ENCODE data around the gene WDPCP. TPM values are rescaled to one million over a fixed set of nuclear protein-coding genes. Genes with fewer than 3 reads are reported as not detected.

WDPCP gene
- total RNA-seq, 2 donors from 2014 or later = 11.8 to 25.1 TPM

DNA sequence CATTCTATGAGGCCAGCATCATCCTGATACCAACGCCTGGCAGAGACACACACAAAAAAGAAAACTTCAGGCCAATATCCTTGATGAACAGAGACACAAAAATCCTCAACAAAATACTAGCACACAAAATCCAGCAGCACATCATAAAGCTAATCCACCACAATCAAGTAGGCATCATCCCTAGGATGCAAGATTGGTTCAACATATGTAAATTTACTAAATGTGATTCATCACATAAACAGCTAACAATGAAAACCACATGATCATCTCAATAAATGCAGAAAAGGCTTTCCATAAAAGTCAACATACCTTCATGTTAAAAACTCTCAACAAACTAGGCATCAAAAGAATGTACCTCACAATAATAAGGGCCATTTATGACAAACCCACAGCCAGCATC lies 65.3 kb downstream of the WDPCP start:
- Histone ChIP-seq H3K9ac (ENCODE audit: extremely low read depth, low read length, poor library complexity, severe bottlenecking) (no peak overlapping the region), H3K36me3 (ENCODE audit: control insufficient read depth, insufficient read depth, low read length) (no peaks in the 10 kb centered on the region), H3K9me3 (ENCODE audit: control insufficient read depth, low read length) (peaks cover 13% of the 10 kb centered on the region), H3K27ac (ENCODE audit: low read depth, low read length) (no peak overlapping the region), H3K4me3 (ENCODE audit: low read length) (no peak overlapping the region), H3K4me1 (ENCODE audit: control insufficient read depth, insufficient read depth, low read length) (no peaks in the 10 kb centered on the region), H3K27me3 (ENCODE audit: control insufficient read depth, insufficient read depth, low read length, poor library complexity, severe bottlenecking) (no peaks in the 10 kb centered on the region)
- Mint-ChIP-seq H3K4me1 (no peaks in the 10 kb centered on the region), H3K4me3 (no peak overlapping the region), H3K27me3 (ENCODE audit: insufficient read depth) (no peaks in the 10 kb centered on the region), H3K9me3 (peaks cover 21% of the 10 kb centered on the region), H3K27ac (no peak overlapping the region), H3K36me3 (ENCODE audit: low read depth) (no peaks in the 10 kb centered on the region)
- WGBS, 2 experiments (ENCODE audit: insufficient coverage in 1 of 2, insufficient read length in 1 of 2) = 86 to 97% methylated on average over 1 of the region's 1 CpG
- TF ChIP-seq, protein P1, sequence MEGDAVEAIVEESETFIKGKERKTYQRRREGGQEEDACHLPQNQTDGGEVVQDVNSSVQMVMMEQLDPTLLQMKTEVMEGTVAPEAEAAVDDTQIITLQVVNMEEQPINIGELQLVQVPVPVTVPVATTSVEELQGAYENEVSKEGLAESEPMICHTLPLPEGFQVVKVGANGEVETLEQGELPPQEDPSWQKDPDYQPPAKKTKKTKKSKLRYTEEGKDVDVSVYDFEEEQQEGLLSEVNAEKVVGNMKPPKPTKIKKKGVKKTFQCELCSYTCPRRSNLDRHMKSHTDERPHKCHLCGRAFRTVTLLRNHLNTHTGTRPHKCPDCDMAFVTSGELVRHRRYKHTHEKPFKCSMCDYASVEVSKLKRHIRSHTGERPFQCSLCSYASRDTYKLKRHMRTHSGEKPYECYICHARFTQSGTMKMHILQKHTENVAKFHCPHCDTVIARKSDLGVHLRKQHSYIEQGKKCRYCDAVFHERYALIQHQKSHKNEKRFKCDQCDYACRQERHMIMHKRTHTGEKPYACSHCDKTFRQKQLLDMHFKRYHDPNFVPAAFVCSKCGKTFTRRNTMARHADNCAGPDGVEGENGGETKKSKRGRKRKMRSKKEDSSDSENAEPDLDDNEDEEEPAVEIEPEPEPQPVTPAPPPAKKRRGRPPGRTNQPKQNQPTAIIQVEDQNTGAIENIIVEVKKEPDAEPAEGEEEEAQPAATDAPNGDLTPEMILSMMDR (conservative IDR thresholded peaks at IDR 0.05) = no peak
- no peak for DNase-seq

DNA sequence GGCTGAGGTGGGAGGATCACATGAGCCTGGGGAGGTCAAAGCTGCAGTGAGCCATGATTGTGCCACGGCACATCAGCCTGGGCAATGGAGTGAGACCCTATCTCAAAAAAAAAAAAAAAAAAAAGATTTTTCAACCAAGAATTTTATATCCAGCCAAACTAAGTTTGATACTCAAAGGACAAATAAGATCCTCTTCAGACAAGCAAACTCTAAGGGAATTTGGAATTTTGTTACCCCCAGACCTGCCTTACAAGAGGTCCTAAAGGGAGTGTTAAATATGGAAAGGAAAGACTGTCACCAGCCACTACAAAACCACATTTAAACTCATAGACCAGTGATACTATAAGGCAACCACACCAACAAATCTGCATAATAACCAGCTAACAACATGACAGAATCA lies 67.5 kb downstream of the WDPCP start:
- Histone ChIP-seq H3K27ac (ENCODE audit: low read depth, low read length) (no peak overlapping the region), H3K4me3 (ENCODE audit: low read length) (no peak overlapping the region), H3K4me1 (ENCODE audit: control insufficient read depth, insufficient read depth, low read length) (no peaks in the 10 kb centered on the region), H3K36me3 (ENCODE audit: control insufficient read depth, insufficient read depth, low read length) (no peaks in the 10 kb centered on the region), H3K9me3 (ENCODE audit: control insufficient read depth, low read length) (peaks cover 13% of the 10 kb centered on the region), H3K27me3 (ENCODE audit: control insufficient read depth, insufficient read depth, low read length, poor library complexity, severe bottlenecking) (no peaks in the 10 kb centered on the region), H3K9ac (ENCODE audit: extremely low read depth, low read length, poor library complexity, severe bottlenecking) (no peak overlapping the region)
- H3K4me3 Mint-ChIP-seq = no peak overlapping the region
- H3K36me3 Mint-ChIP-seq (ENCODE audit: low read depth) = no peaks in the 10 kb centered on the region
- H3K9me3 Mint-ChIP-seq = peaks cover 18% of the 10 kb centered on the region
- DNase-seq = no peak
- no peak overlapping the region for H3K27ac Mint-ChIP-seq
- H3K27me3 Mint-ChIP-seq (ENCODE audit: insufficient read depth) = no peaks in the 10 kb centered on the region
- WGBS, 2 experiments (ENCODE audit: insufficient coverage in 1 of 2, insufficient read length in 1 of 2) = 100% methylated on average over 1 of the region's 1 CpG; no CpG with 5 or more reads in 1 of the 2 experiments
- TF ChIP-seq, protein P1 (conservative IDR thresholded peaks at IDR 0.05) = no peak
- no peaks in the 10 kb centered on the region for H3K4me1 Mint-ChIP-seq

DNA sequence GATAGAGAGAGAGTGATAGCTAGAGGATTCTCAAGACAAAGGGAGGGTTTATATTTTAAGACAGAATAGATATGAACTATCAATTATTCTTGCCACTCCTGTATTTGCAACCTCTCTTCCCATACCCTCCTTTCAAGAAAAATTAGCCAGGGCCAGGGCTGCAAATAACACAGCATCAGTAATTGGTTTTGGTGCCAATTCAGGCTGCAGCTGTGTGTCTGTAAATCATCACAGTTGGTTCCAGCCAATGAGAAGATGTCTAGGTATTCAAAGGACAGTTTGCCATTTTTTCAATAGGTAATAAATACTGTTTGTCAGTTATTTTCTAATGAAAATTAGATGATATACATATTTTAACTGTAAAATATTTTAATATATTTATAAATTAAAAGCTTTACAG lies 73.5 kb downstream of the WDPCP start:
- Mint-ChIP-seq H3K4me1 (no peaks in the 10 kb centered on the region), H3K9me3 (peaks cover 26% of the 10 kb centered on the region), H3K4me3 (no peak overlapping the region), H3K36me3 (ENCODE audit: low read depth) (no peaks in the 10 kb centered on the region), H3K27ac (no peak overlapping the region), H3K27me3 (ENCODE audit: insufficient read depth) (no peaks in the 10 kb centered on the region)
- H3K9me3 ChIP-seq (ENCODE audit: control insufficient read depth, low read length) = no peaks in the 10 kb centered on the region
- no peak for DNase-seq
- H3K9ac ChIP-seq (ENCODE audit: extremely low read depth, low read length, poor library complexity, severe bottlenecking) = no peak overlapping the region
- H3K27me3 ChIP-seq (ENCODE audit: control insufficient read depth, insufficient read depth, low read length, poor library complexity, severe bottlenecking) = no peaks in the 10 kb centered on the region
- no peak overlapping the region for H3K27ac ChIP-seq (ENCODE audit: low read depth, low read length)
- no peak overlapping the region for H3K4me3 ChIP-seq (ENCODE audit: low read length)
- H3K36me3 ChIP-seq (ENCODE audit: control insufficient read depth, insufficient read depth, low read length) = no peaks in the 10 kb centered on the region
- no peaks in the 10 kb centered on the region for H3K4me1 ChIP-seq (ENCODE audit: control insufficient read depth, insufficient read depth, low read length)
- TF ChIP-seq, protein P1 (conservative IDR thresholded peaks at IDR 0.05) = no peak

Data from endodermal cell (in vitro differentiated cells).